GM08714 (cell line): Measurements from ENCODE around the gene POLG2.
A peak's percentile ranks its signal among the peaks of the same experiment; 100 is the strongest.

Source experiments
- H3K4me3 ChIP-seq: fragments of 200-500 bp; sonication (Bioruptor generic); 2 replicates; pipeline ENCODE4 v1.5.1; 2014; ENCODE audit warnings: mild to moderate bottlenecking, low read length, inconsistent platforms
- ZNF274 ChIP-seq: IDR thresholded peaks from 2 replicates; pipeline ENCODE4 v1.6.1; 2012; ENCODE audit warnings: mild to moderate bottlenecking, low read depth, low read length

POLG2 gene

GRCh38 chr17:64515419-64515818 is 18.6 kb upstream of the POLG2 start:
- H3K4me3 ChIP-seq = no peak overlapping the region
- no peak for TF ChIP-seq ZNF274

GRCh38 chr17:64509179-64509578 is 12.3 kb upstream of the POLG2 start:
- H3K4me3 ChIP-seq = no peak overlapping the region
- no peak for TF ChIP-seq ZNF274

- no peak overlapping the region; the same call in 1 of the 2 replicates for H3K4me3 ChIP-seq
- TF ChIP-seq ZNF274 = no peak
Observed at GRCh38 chr17:64508683-64509082, 11.8 kb upstream of the POLG2 start.

GRCh38 chr17:64507413-64507782 is 10.5 kb upstream of the POLG2 start:
- no peak for TF ChIP-seq ZNF274
- H3K4me3 ChIP-seq = peak overlapping the region; percentile 95

- peak within 1 kb of the TSS; percentile 95 for H3K4me3 ChIP-seq
- TF ChIP-seq ZNF274 = no peak
Observed at GRCh38 chr17:64506576-64507412, 9.9 kb upstream of the POLG2 start, which contains the start of gene CEP95. Gene CEP95, plus strand, starts transcription at chr17:64506977. Its CDS starts 121 bp downstream, at chr17:64507098.

GRCh38 chr17:64506201-64506575 is 9.3 kb upstream of the POLG2 start, which contains the start of gene DDX5:
Gene DDX5, minus strand, starts transcription at chr17:64506289. Its CDS starts 170 bp downstream, at chr17:64506119.
- no peak for TF ChIP-seq ZNF274
- H3K4me3 ChIP-seq = peak within 1 kb of the TSS; percentile 95

GRCh38 chr17:64505340-64506200 is 8.7 kb upstream of the POLG2 start:
- peak overlapping the region; percentile 95 for H3K4me3 ChIP-seq
- no peak for TF ChIP-seq ZNF274

- TF ChIP-seq ZNF274 = no peak
- peak overlapping the region; percentile 95 for H3K4me3 ChIP-seq
Observed at GRCh38 chr17:64504769-64505339, 8.0 kb upstream of the POLG2 start.

GRCh38 chr17:64503821-64504768 is 7.2 kb upstream of the POLG2 start:
- peak overlapping the region; percentile 95 for H3K4me3 ChIP-seq
- no peak for TF ChIP-seq ZNF274

- H3K4me3 ChIP-seq = no peak overlapping the region
- no peak for TF ChIP-seq ZNF274
Observed at GRCh38 chr17:64503341-64503740, 6.5 kb upstream of the POLG2 start.

GRCh38 chr17:64502809-64503208 is 6.0 kb upstream of the POLG2 start:
- no peak overlapping the region for H3K4me3 ChIP-seq
- no peak for TF ChIP-seq ZNF274

GRCh38 chr17:64502021-64502420 is 5.2 kb upstream of the POLG2 start:
- H3K4me3 ChIP-seq = no peak overlapping the region
- TF ChIP-seq ZNF274 = no peak

GRCh38 chr17:64500862-64501765 is 4.3 kb upstream of the POLG2 start:
- no peak overlapping the region for H3K4me3 ChIP-seq
- no peak for TF ChIP-seq ZNF274
